Fibroblast of villous mesenchyme (primary cell): Measurements from ENCODE around the gene DNMBP. TPM values are rescaled to one million over a fixed set of nuclear protein-coding genes. Genes with fewer than 3 reads are reported as not detected.

Experiments
- DNase-seq: peaks from one replicate; pipeline ENCODE4 v3.0.0-alpha.2; 2010; ENCODE audit warnings: low read depth
- H3K4me3 ChIP-seq: 2 replicates; pipeline ENCODE4 v1.5.1; 2011; ENCODE audit warnings: low read depth, mild to moderate bottlenecking, low read length
- CTCF ChIP-seq: IDR thresholded peaks from 2 replicates; pipeline ENCODE4 v1.5.1; 2012; ENCODE audit warnings: low read depth, mild to moderate bottlenecking, low read length; ENCODE audit not compliant: insufficient read depth
- total RNA-seq: library from RNA; depleted of rRNA; stranded (reverse); fragments of >200 nt; gene quantifications from 2 replicates; pipeline ENCODE4 v1.2.3, GENCODE V29; 2012

The DNMBP gene
- total RNA-seq, 1 donor = 27.6 TPM

GRCh38 chr10:100008142-100008522, 1.6 kb downstream of the DNMBP start:
- peak; percentile 80 for DNase-seq
- no peak for TF ChIP-seq CTCF
- H3K4me3 ChIP-seq = peak overlapping the region; percentile 93

- peak; percentile 38 for DNase-seq
- peak overlapping the region; percentile 93 for H3K4me3 ChIP-seq
- TF ChIP-seq CTCF = no peak
Measured at GRCh38 chr10:100007231-100008141, 2.3 kb downstream of the DNMBP start.

- TF ChIP-seq CTCF = no peak
- H3K4me3 ChIP-seq = peak overlapping the region; percentile 93
- DNase-seq = peak; percentile 96
Measured at GRCh38 chr10:100006243-100006886, 3.4 kb downstream of the DNMBP start.

- DNase-seq = no peak
- TF ChIP-seq CTCF = no peak
- peak overlapping the region; percentile 27 for H3K4me3 ChIP-seq
Measured at GRCh38 chr10:100004805-100005510, 4.8 kb downstream of the DNMBP start.

GRCh38 chr10:100000109-100000644, 9.6 kb downstream of the DNMBP start:
- no peak for DNase-seq
- H3K4me3 ChIP-seq = no peak overlapping the region
- TF ChIP-seq CTCF = no peak

GRCh38 chr10:99999319-100000108, 10.2 kb downstream of the DNMBP start:
- H3K4me3 ChIP-seq = no peak overlapping the region
- no peak for DNase-seq
- TF ChIP-seq CTCF = no peak
